Mammary epithelial cell (primary cell): ENCODE results near the gene RNASET2.

Experiments used
- EZH2 ChIP-seq: IDR thresholded peaks from 2 replicates; pipeline ENCODE4 v1.6.1; 2012; ENCODE audit warnings: low read length, inconsistent platforms, borderline replicate concordance
- TF ChIP-seq, protein P1 (sequence below), 2 donors: IDR thresholded peaks in 1 of 2; conservative IDR thresholded peaks in 1 of 2; 2 replicates each; pipeline ENCODE4 v1.5.1; 2011 to 2012; ENCODE audit warnings: inconsistent platforms in 2 of 2, low read length in 2 of 2, mild to moderate bottlenecking in 2 of 2, control low read depth in 1 of 2, low read depth in 1 of 2; ENCODE audit not compliant: insufficient read depth in 1 of 2; ENCODE audit errors: extremely low read depth in 1 of 2

DNA sequence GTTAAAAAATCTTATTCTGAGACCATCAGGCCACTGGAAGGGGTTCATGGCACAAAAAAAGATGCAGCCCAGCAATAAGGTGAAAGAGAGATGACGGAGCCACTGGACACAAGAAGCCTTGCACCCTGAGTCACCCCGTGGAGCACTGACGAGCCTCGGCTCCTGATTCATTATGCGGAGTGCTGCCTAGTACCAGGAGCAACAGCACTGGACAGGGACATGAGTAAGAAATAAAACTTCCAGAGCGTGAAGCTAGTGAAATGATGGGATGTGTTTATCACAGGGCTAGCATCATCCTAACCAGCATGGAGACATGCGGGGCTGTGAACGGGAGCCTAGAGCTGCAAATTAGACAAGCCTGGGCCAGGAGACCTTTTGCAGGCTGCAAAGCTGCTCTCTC lies 53.3 kb downstream of the RNASET2 start:
- no peak for TF ChIP-seq EZH2
- TF ChIP-seq, protein P1, sequence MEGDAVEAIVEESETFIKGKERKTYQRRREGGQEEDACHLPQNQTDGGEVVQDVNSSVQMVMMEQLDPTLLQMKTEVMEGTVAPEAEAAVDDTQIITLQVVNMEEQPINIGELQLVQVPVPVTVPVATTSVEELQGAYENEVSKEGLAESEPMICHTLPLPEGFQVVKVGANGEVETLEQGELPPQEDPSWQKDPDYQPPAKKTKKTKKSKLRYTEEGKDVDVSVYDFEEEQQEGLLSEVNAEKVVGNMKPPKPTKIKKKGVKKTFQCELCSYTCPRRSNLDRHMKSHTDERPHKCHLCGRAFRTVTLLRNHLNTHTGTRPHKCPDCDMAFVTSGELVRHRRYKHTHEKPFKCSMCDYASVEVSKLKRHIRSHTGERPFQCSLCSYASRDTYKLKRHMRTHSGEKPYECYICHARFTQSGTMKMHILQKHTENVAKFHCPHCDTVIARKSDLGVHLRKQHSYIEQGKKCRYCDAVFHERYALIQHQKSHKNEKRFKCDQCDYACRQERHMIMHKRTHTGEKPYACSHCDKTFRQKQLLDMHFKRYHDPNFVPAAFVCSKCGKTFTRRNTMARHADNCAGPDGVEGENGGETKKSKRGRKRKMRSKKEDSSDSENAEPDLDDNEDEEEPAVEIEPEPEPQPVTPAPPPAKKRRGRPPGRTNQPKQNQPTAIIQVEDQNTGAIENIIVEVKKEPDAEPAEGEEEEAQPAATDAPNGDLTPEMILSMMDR (conservative IDR thresholded peaks at IDR 0.05 in 1 of 2, IDR thresholded peaks at IDR 0.05 in 1 of 2; ENCODE audit: extremely low read depth in 1 of 2, insufficient read depth in 1 of 2, low read depth in 1 of 2, low read length in 2 of 2), result no peak
